ENCODE measurements around the gene OR4N5.

GRCh38 chr14:20184181-20184580 lies 45.6 kb downstream of the OR4N5 start:
- no peak for TF ChIP-seq EZH2 (IDR thresholded peaks at IDR 0.05)
- no peak for TF ChIP-seq POLR2AphosphoS5 (IDR thresholded peaks at IDR 0.05; ENCODE audit: borderline replicate concordance, low read depth, low read length)
